IMR-90 (cell line): ENCODE measurements around the gene PGBD5. TPM values are rescaled to one million over a fixed set of nuclear protein-coding genes. Genes with fewer than 3 reads are reported as not detected.

ENCODE experiments used
- ATAC-seq: fragments of 200-7000 bp; cut with Tn5 transposase; 2 replicates; pipeline ENCODE4 v1.9.1; 2020; ENCODE audit warnings: low read depth, mild to moderate bottlenecking, moderate library complexity
- BruUV-seq: library from RNA; stranded (reverse); fragments of 400-500 nt; replicated peaks from 2 replicates; lab custom pipeline; 2021; lab: Mats Ljungman, UMichigan
- CTCF ChIA-PET: fragments of 300-600 bp; formaldehyde crosslinking; extraction: SDS; loops from one replicate; lab custom pipeline; 2021; ENCODE audit warnings: antibody characterized with exemption; lab: Yijun Ruan, JAX
- POLR2A ChIA-PET: fragments of 300-600 bp; sonication (Branson Sonifier 250); formaldehyde crosslinking; loops from one replicate; lab custom pipeline; 2022; ENCODE audit warnings: antibody characterized with exemption; ENCODE audit not compliant: unreplicated experiment; lab: Charles Lee
- DNase-seq: peaks from one replicate; pipeline ENCODE4 v3.0.0; 2013
- H2AFZ ChIP-seq: replicated peaks from 2 replicates; pipeline ENCODE3; 2013; ENCODE audit warnings: low read length, mild to moderate bottlenecking; ENCODE audit not compliant: poor library complexity
- H2AK5ac ChIP-seq: 2 replicates; pipeline ENCODE4 v1.6.1; 2013; ENCODE audit warnings: low read depth, low read length, inconsistent platforms
- H2AK9ac ChIP-seq: replicated peaks from 2 replicates; pipeline ENCODE3; 2013; ENCODE audit warnings: mild to moderate bottlenecking, low read depth, low read length, moderate library complexity; ENCODE audit not compliant: poor library complexity
- H2BK120ac ChIP-seq: 2 replicates; pipeline ENCODE4 v1.6.1; 2013; ENCODE audit warnings: low read depth, low read length, inconsistent platforms
- H2BK15ac ChIP-seq: 3 replicates; pipeline ENCODE4 v1.6.1; 2013; ENCODE audit warnings: low read depth, low read length, inconsistent platforms
- H2BK20ac ChIP-seq: 2 replicates; pipeline ENCODE4 v1.6.1; 2013; ENCODE audit warnings: low read depth, mild to moderate bottlenecking, inconsistent platforms, low read length, moderate library complexity
- H2BK5ac ChIP-seq: 2 replicates; pipeline ENCODE4 v1.6.1; 2013; ENCODE audit warnings: mild to moderate bottlenecking, low read depth, low read length, inconsistent platforms; ENCODE audit not compliant: poor library complexity, severe bottlenecking
- H3K14ac ChIP-seq: replicated peaks from 2 replicates; pipeline ENCODE4 v1.6.1; 2013; ENCODE audit warnings: low read depth, low read length, inconsistent platforms
- H3K18ac ChIP-seq: 2 replicates; pipeline ENCODE4 v1.6.1; 2013; ENCODE audit warnings: low read depth, low read length, control low read depth
- H3K23ac ChIP-seq: 2 replicates; pipeline ENCODE4 v1.6.1; 2013; ENCODE audit warnings: low read depth, low read length, inconsistent platforms
- H3K27ac ChIP-seq: 2 replicates; pipeline ENCODE4 v1.5.1; 2013; ENCODE audit warnings: mild to moderate bottlenecking, control low read depth, low read length; ENCODE audit not compliant: insufficient read depth
- H3K27me3 ChIP-seq: 2 replicates; pipeline ENCODE4 v1.6.1; 2013; ENCODE audit warnings: low read length; ENCODE audit not compliant: control insufficient read depth, insufficient read depth
- H3K36me3 ChIP-seq: 2 replicates; pipeline ENCODE4 v1.6.1; 2013; ENCODE audit warnings: low read length, mixed read lengths; ENCODE audit not compliant: control insufficient read depth, insufficient read depth
- H3K4ac ChIP-seq: 2 replicates; pipeline ENCODE4 v1.6.1; 2013; ENCODE audit warnings: low read depth, low read length, inconsistent platforms
- H3K4me1 ChIP-seq: 2 replicates; pipeline ENCODE4 v1.6.1; 2013; ENCODE audit warnings: low read length, mixed read lengths; ENCODE audit not compliant: control insufficient read depth, insufficient read depth
- H3K4me2 ChIP-seq: 2 replicates; pipeline ENCODE4 v1.6.1; 2013; ENCODE audit warnings: low read depth, mild to moderate bottlenecking, control low read depth, low read length, moderate library complexity
- H3K4me3 ChIP-seq: 2 replicates; pipeline ENCODE4 v1.5.1; 2013; ENCODE audit warnings: low read depth, mild to moderate bottlenecking, control low read depth, low read length, moderate library complexity; ENCODE audit not compliant: insufficient read depth
- H3K56ac ChIP-seq: 2 replicates; pipeline ENCODE4 v1.6.1; 2013; ENCODE audit warnings: low read length, inconsistent platforms; ENCODE audit not compliant: insufficient read depth; ENCODE audit errors: extremely low read depth
- H3K79me1 ChIP-seq, 2 experiments: 2 replicates each; pipeline ENCODE4 v1.6.1; 2013; ENCODE audit warnings: low read length in 2 of 2, inconsistent platforms in 1 of 2, low read depth in 1 of 2
- H3K9ac ChIP-seq: 2 replicates; pipeline ENCODE4 v1.6.1; 2013; ENCODE audit warnings: low read depth, low read length, control low read depth
- H3K9me1 ChIP-seq: 2 replicates; pipeline ENCODE4 v1.6.1; 2013; ENCODE audit warnings: low read length, inconsistent platforms; ENCODE audit not compliant: insufficient read depth
- H3K9me3 ChIP-seq: 2 replicates; pipeline ENCODE4 v1.6.1; 2013; ENCODE audit warnings: low read length; ENCODE audit not compliant: control insufficient read depth, insufficient read depth
- H4K20me1 ChIP-seq: 2 replicates; pipeline ENCODE4 v1.6.1; 2013; ENCODE audit warnings: low read length, inconsistent platforms; ENCODE audit not compliant: insufficient read depth
- H4K5ac ChIP-seq: 2 replicates; pipeline ENCODE4 v1.6.1; 2013; ENCODE audit warnings: mild to moderate bottlenecking, low read depth, low read length, control low read depth
- H4K8ac ChIP-seq, 2 experiments: 2 replicates each; pipeline ENCODE4 v1.6.1; 2013; ENCODE audit warnings: low read depth in 2 of 2, low read length in 2 of 2, control low read depth in 1 of 2, inconsistent platforms in 1 of 2
- H4K91ac ChIP-seq: 2 replicates; pipeline ENCODE4 v1.6.1; 2013; ENCODE audit warnings: low read depth, low read length, inconsistent platforms; ENCODE audit not compliant: insufficient read depth
- BHLHE40 ChIP-seq: fragments of 150-350 bp; IDR thresholded peaks from 2 replicates; pipeline ENCODE4 v1.6.1; 2016; ENCODE audit warnings: mild to moderate bottlenecking, low read depth, low read length
- CEBPB ChIP-seq: IDR thresholded peaks from 2 replicates; pipeline ENCODE4 v1.6.1; 2012; ENCODE audit warnings: low read depth, low read length, improper control_type of control experiment
- CHD1 ChIP-seq: IDR thresholded peaks from 2 replicates; pipeline ENCODE4 v1.6.1; 2012; ENCODE audit warnings: low read depth, low read length, improper control_type of control experiment
- FOS ChIP-seq: fragments of 150-350 bp; IDR thresholded peaks from 2 replicates; pipeline ENCODE4 v1.6.1; 2016; ENCODE audit warnings: low read depth, low read length
- MAFK ChIP-seq: IDR thresholded peaks from 2 replicates; pipeline ENCODE4 v1.6.1; 2012; ENCODE audit warnings: low read depth, low read length, improper control_type of control experiment
- MAZ ChIP-seq: IDR thresholded peaks from 2 replicates; pipeline ENCODE4 v1.6.1; 2012; ENCODE audit warnings: low read depth, mild to moderate bottlenecking, low read length, improper control_type of control experiment, moderate library complexity, borderline replicate concordance
- MXI1 ChIP-seq: IDR thresholded peaks from 2 replicates; pipeline ENCODE4 v1.6.1; 2012; ENCODE audit warnings: low read depth, mild to moderate bottlenecking, low read length, moderate library complexity, borderline replicate concordance
- NFE2L2 ChIP-seq: fragments of 150-350 bp; IDR thresholded peaks from 2 replicates; pipeline ENCODE4 v1.6.1; 2016; ENCODE audit warnings: low read depth, mild to moderate bottlenecking, low read length
- POLR2A ChIP-seq: IDR thresholded peaks from 2 replicates; pipeline ENCODE4 v1.6.1; 2012; ENCODE audit warnings: mild to moderate bottlenecking, low read depth, low read length
- RAD21 ChIP-seq: IDR thresholded peaks from 2 replicates; pipeline ENCODE4 v1.6.1; 2012; ENCODE audit warnings: low read length, improper control_type of control experiment
- RCOR1 ChIP-seq: IDR thresholded peaks from 2 replicates; pipeline ENCODE4 v1.6.1; 2012; ENCODE audit warnings: mild to moderate bottlenecking, low read length, improper control_type of control experiment; ENCODE audit not compliant: insufficient replicate concordance
- RFX5 ChIP-seq: IDR thresholded peaks from 2 replicates; pipeline ENCODE4 v1.8.0; 2012; ENCODE audit warnings: low read depth, mild to moderate bottlenecking, low read length, moderate library complexity
- SMC3 ChIP-seq: fragments of 150-350 bp; IDR thresholded peaks from 2 replicates; pipeline ENCODE4 v1.6.1; 2016; ENCODE audit warnings: low read depth, mild to moderate bottlenecking, antibody characterized with exemption, low read length, moderate library complexity
- WGBS, 2 experiments: methylation state at CpG; one replicate each; pipeline versions ENCODE4 v1.1.5 to v1.1.7; 2013; ENCODE audit warnings: missing lambda C conversion rate in 2 of 2; ENCODE audit not compliant: insufficient read length in 1 of 2; ENCODE audit errors: extremely low coverage in 2 of 2; 5-methylcytosine and 5-hydroxymethylcytosine counted together
- dilution Hi-C: fragments of 300-500 bp; cut with HindIII; formaldehyde crosslinking; loops from one replicate; pipeline ENCODE4 v1.14.3; 2018; ENCODE audit warnings: low sequenced_read_pairs; ENCODE audit not compliant: unreplicated experiment
- in situ Hi-C: fragments of 300-500 bp; cut with MboI; formaldehyde crosslinking; loops from 3 replicates; pipeline ENCODE4 v1.14.3; 2019; ENCODE audit warnings: low sequenced_read_pairs, inconsistent platforms, mixed read lengths
- intact Hi-C: fragments of 100-400 bp; cut with micrococcal nuclease; formaldehyde crosslinking; loops from 2 replicates; pipeline ENCODE4 v1.10.0; 2022
- polyA plus RNA-seq, 3 experiments: library from polyadenylated mRNA; depleted of rRNA; stranded (reverse); fragments of >200 nt; gene quantifications; 2 replicates each; pipeline ENCODE4 v1.2.3, GENCODE V29; 2012; ENCODE audit warnings: low replicate concordance in 1 of 3
- total RNA-seq: library from RNA; depleted of rRNA; stranded (reverse); fragments of >200 nt; gene quantifications from 2 replicates; pipeline ENCODE4 v1.2.3, GENCODE V29; 2012
- TF ChIP-seq, protein P1 (sequence below): fragments of 150-350 bp; IDR thresholded peaks from 2 replicates; pipeline ENCODE4 v1.6.1; 2016; ENCODE audit warnings: low read depth, mild to moderate bottlenecking, low read length, moderate library complexity, borderline replicate concordance
- TF ChIP-seq, protein P2 (sequence below): conservative IDR thresholded peaks from 2 replicates; pipeline ENCODE4 v1.5.1; 2012; ENCODE audit warnings: mild to moderate bottlenecking, low read depth, low read length, improper control_type of control experiment
- TF ChIP-seq, protein P3 (sequence below): fragments of 150-350 bp; IDR thresholded peaks from 2 replicates; pipeline ENCODE4 v1.6.1; 2017; ENCODE audit warnings: mild to moderate bottlenecking, antibody characterized with exemption, low read length, low read depth

PGBD5 gene
- total and polyA plus RNA-seq, 2 of the 4 experiments (the other 2 are of a cell fraction) = 0.18 to 0.36 TPM

DNA sequence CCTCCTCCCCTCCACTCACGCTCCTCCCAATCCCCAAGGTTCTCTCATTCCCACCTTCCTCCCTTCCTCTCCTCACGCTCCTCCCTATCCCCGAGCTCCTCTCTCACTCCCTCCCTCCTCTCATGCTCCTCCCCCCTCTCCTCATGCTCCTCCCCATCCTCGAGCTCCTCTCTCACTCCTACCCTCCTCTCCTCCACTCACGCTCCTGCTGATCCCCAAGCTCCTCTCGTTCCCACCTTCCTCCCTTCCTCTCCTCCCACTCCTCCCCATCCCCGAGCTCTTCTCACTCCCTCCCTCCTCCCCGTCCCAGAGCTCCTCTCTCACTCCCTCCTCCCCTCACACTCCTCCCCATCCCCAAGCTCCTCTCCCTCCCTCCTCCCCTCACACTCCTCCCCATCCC lies 31.4 kb downstream of the PGBD5 start:
- POLR2A ChIA-PET = no interaction called here
- Histone ChIP-seq H3K27me3 (no peaks in the 10 kb centered on the region), H3K27ac (no peak overlapping the region), H2AK5ac (no peak overlapping the region), H4K91ac (no peak overlapping the region), H3K23ac (no peak overlapping the region), H3K9me3 (peaks cover 6% of the 10 kb centered on the region), H2BK15ac (no peak overlapping the region), H3K4me3 (no peak overlapping the region), H3K4ac (no peak overlapping the region), H3K4me2 (no peak overlapping the region), H2BK20ac (no peak overlapping the region), H3K56ac (no peak overlapping the region), H3K79me1 (no peaks in the 10 kb centered on the region), H2BK5ac (no peak overlapping the region), H3K4me1 (no peaks in the 10 kb centered on the region), H4K20me1 (no peaks in the 10 kb centered on the region), H2BK120ac (no peak overlapping the region), H3K18ac (no peak overlapping the region), H3K14ac (no peak overlapping the region), H3K9ac (no peak overlapping the region), H3K36me3 (no peaks in the 10 kb centered on the region), H4K8ac (no peak overlapping the region), H4K5ac (no peak overlapping the region), H2AK9ac (no peak overlapping the region), H3K9me1 (no peaks in the 10 kb centered on the region), H2AFZ (no peak overlapping the region)
- CTCF ChIA-PET = no interaction called here
- no peak for TF ChIP-seq POLR2A
- TF ChIP-seq RCOR1 = no peak
- no peak for TF ChIP-seq RAD21
- TF ChIP-seq, protein P1, sequence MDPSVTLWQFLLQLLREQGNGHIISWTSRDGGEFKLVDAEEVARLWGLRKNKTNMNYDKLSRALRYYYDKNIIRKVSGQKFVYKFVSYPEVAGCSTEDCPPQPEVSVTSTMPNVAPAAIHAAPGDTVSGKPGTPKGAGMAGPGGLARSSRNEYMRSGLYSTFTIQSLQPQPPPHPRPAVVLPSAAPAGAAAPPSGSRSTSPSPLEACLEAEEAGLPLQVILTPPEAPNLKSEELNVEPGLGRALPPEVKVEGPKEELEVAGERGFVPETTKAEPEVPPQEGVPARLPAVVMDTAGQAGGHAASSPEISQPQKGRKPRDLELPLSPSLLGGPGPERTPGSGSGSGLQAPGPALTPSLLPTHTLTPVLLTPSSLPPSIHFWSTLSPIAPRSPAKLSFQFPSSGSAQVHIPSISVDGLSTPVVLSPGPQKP = no peak
- no peak for TF ChIP-seq MAZ
- TF ChIP-seq BHLHE40 = no peak
- TF ChIP-seq, protein P2, sequence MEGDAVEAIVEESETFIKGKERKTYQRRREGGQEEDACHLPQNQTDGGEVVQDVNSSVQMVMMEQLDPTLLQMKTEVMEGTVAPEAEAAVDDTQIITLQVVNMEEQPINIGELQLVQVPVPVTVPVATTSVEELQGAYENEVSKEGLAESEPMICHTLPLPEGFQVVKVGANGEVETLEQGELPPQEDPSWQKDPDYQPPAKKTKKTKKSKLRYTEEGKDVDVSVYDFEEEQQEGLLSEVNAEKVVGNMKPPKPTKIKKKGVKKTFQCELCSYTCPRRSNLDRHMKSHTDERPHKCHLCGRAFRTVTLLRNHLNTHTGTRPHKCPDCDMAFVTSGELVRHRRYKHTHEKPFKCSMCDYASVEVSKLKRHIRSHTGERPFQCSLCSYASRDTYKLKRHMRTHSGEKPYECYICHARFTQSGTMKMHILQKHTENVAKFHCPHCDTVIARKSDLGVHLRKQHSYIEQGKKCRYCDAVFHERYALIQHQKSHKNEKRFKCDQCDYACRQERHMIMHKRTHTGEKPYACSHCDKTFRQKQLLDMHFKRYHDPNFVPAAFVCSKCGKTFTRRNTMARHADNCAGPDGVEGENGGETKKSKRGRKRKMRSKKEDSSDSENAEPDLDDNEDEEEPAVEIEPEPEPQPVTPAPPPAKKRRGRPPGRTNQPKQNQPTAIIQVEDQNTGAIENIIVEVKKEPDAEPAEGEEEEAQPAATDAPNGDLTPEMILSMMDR = no peak
- TF ChIP-seq CEBPB = no peak
- TF ChIP-seq FOS = no peak
- TF ChIP-seq NFE2L2 = no peak
- no peak for TF ChIP-seq MAFK
- TF ChIP-seq, protein P3, sequence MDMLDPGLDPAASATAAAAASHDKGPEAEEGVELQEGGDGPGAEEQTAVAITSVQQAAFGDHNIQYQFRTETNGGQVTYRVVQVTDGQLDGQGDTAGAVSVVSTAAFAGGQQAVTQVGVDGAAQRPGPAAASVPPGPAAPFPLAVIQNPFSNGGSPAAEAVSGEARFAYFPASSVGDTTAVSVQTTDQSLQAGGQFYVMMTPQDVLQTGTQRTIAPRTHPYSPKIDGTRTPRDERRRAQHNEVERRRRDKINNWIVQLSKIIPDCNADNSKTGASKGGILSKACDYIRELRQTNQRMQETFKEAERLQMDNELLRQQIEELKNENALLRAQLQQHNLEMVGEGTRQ = no peak
- no peak for TF ChIP-seq SMC3
- TF ChIP-seq MXI1 = no peak
- no peak for TF ChIP-seq CHD1
- TF ChIP-seq RFX5 = no peak
- 64% methylated on average over 7 of the region's 8 CpGs; no CpG with 5 or more reads in 1 of the 2 experiments for WGBS, 2 experiments
- no peak for DNase-seq
- no TSS peak for BruUV-seq
- no peak for ATAC-seq
- dilution Hi-C loops = no loop called here
- intact Hi-C loops = no loop called here
- in situ Hi-C loops = no loop called here
